GM21528 (cell line): Measurements from ENCODE around the gene LAYN.

ENCODE experiments used
- ATAC-seq: cut with Tn5 transposase; IDR thresholded peaks from one replicate; pipeline ENCODE4 v1.9.1; 2021; ENCODE audit warnings: mild to moderate bottlenecking, moderate library complexity; ENCODE audit not compliant: unreplicated experiment, low FRiP score

Gene LAYN

DNA sequence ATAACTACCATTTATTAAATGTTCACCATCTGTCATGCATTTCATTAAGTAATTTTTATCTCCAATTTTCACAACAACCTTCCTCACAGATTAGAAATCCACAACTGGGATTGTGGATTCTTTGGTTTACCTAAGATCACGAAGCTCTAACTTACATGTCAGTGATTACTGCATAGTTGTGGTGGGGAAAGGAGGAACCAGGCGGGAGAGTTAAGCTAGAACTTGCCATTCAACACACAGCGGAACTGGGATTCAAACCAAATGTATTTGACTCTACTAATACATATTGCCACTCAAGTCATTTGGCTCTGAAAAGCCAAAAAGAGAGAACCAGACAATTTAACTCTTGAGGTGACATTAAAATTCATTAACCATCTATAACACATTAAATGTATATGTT lies 10.4 kb upstream of the LAYN start:
- ATAC-seq, result no peak

DNA sequence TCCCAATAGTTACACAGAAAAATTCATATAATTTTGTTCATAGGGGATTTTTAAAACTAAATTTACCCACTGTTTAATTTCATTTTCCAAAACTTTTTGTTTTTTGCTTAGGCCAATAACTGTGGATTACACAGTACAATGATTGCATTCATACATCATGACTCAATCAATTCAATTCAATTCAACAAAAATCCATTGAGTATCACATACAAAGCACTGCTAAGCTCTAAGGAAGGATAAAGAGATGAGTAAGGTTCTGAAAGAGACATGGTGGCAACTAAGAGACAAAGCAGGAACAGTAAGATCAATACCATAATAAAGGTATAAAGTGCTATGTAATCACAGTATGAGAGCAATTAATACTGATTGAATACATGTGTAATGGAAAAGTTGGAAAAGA lies 9.4 kb upstream of the LAYN start:
- ATAC-seq, result no peak

DNA sequence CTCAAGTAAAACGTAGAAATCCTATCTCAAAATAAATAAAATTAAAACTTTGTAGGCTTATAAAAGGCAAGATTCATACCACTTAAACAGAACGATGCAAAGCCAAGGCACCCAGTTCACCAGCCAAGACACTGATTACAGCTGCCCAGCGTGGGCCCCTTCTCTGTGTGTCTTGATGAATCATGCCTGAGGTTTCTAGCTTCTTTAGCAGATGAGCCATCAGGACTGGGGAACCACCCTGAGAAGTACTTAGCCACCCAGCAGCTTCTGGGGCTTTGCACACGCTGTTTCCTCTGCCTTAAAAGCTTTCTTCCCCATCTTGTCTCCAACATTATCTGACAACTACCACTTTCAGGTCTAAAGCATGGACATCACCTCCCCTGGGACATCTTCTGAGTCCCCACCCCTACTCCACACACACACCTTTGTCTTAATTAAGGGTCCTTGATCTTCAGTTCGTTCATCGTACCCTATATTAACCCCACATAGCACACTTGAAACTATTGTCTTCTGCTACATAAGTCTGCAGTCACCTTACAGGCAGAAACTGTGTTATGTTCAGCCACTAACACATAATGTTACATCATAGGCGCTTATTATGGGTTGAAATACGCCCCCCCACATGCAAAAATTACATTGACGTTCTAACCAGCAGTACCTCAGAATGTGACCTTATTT lies 8.7 kb upstream of the LAYN start:
- no peak for ATAC-seq

DNA sequence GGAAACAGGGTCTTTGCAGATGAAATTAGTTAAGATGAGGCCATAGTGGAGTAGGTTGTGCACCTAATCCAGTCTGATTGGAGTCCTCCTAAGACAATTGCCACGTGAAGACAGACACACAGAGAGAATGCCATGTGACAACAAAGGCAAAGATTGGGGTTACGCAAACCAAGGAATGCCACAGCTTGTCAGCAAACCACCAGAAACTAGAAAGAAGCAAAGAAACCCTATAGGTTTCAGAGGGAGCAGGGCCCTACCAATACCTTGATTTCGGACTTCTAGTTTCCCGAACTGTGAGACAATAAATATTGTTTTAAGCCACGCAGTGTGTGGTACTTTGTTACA lies 8.2 kb upstream of the LAYN start:
- ATAC-seq, result no peak

DNA sequence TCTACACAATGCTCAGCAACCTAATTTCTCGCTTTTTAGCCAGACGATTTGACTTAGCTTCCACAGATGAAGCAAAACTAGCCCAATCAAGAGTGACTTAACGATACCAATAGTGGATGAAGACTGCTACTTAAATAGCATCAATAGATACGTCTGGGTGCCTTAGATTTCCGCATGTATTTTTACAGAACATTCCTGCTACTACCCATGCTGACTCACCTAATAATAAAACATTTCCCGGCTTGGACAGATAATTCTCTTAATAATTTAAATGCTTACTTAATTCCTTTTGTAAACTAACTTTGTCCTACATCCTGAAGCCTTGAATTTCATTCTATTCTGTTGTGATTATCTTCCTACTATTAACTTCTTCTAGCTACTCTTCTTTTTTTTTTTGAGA lies 5.2 kb upstream of the LAYN start:
- ATAC-seq, result no peak

DNA sequence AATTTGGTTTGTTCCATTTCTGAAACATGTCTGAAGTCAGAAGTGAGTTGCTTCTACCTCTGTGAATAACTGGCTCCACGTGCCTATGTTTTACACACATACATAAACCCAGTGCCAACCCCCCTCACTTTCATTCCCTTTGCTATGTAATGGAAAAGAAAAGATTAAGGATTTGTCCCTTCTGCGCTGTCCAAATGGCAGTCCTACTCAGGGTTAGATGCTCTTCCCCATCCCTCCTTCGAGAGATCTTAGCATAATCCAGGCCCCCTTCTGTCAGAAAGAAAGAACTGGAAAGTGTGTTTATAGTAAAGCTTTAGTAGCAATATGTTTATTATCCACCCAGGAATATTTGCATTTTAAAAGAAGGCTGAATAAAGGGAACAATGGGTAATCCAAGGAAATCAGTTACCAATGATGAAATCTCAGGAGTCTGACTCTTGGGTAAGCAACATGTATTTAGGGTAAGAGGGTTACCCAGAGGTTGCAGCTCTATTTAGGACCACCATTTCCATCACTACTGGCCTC lies 3.1 kb upstream of the LAYN start:
- no peak for ATAC-seq

DNA sequence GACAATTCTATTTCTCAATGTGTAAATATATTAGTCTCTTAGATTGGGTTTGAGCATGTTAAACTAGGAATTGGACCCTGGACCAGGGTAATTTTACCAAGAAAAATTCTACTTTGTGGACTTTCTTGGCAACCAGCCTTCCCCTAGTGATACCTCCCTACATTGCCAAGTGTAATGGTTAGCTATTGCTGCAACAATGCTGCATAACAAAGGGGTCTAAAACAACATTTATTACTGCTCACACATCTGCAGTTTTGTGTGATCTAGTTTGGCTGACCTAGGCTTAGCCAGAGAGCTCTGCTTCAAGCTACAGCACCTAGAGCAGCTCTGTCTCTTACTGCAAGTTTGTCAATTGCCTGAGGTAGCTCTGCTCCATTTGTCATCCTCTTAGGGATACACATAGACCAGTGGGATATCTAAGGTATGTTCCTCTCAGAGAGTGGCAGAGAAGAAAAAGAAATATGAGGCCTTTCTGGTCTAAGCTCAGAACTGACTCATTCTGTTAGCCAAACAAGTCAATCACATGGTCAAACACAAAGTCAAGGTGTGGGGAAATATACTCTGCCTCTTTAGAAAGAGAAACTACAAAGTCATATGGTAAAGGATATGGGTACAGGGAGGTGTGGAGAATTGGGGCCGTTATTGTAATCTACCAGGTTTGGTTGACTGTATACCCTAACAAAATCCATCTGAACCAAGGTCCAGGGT lies 2.0 kb upstream of the LAYN start:
- ATAC-seq, result no peak

DNA sequence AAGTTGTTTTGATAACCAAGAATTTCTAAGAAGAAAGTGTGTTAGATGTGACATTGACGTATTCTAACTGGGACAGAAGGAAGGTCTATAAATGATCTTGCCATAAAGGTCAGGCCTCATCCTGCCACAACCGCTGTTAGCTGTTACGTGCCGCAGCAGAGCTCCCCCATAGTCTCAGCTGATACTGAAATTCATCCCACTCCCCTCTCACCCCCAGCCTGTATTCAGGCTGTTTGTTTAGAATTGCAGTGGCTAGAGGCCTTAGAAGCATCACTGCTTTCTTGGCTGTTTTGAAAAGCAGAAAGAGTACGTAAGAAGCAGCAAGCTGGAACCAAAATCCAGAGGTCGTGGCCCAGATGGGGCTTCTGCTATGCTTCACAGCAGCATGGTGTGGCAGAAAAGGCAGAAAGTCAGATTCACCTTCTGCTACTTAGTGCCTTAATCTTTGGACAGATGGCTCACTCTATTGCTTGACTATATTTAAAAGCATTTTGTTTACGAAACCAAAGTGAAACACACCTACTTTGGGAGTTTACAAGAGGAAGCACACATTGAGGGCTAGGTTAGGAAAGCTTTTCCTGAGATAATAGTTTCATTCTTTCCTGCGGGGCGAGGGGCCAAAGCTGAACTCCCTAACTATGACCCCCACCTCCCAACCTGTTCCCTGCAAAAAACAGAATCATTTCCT lies 950 bp upstream of the LAYN start:
- no peak for ATAC-seq

DNA sequence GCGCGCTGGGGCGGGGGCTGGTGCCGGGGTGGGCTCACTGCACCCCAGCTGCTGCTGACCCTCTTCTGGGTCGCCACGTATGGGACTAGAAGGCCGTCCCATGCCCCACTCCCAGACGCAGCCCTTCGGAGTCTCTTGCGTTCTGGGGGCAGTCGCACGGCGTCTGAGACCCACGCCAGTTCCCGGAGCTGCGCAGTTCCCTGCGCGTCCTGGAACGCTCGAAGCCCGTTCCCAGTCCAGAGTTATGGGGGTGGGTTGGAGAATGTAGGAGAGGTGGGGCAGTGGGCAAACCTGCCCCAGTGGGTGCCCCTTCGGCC lies 375 bp downstream of the LAYN start:
- no peak for ATAC-seq

DNA sequence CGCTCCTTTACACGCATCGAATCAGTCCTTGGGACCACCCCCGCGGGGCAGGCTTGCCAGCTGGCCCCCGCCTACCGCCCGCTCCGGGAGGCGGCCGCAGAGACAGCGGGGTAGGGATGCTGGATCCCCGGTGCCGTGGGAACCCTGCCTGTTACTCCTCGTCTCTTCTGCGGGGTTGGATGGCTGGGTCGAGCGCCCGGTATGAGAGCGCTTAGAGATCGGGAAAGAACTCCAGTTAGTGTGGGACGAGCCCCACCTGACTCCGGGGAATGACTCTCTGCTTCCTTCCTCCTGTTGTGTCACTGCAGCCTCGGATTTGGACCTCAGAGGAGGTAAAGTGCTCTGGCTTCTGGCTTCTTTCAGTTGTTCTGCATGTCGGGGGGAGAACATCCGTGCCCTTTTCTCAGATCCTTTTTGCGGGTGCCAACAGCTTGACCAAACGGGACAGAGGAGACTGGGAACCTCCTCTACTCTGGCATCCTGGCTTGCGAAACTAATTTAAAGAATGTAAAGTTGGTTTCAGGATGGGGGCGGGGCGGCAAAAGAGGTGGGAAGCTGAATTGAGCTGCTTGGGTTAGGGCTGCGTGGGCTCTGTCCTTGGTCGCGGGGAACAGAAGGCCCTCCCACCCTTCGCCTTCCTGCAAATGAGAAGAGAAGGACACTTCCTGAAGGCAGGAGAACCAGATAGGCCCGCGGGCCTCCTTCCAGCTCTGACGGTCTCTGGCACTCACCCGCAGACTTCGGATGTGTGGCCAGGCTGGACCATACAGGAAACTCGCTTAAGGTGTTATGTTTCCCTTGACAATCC lies 938 bp downstream of the LAYN start:
- no peak for ATAC-seq

DNA sequence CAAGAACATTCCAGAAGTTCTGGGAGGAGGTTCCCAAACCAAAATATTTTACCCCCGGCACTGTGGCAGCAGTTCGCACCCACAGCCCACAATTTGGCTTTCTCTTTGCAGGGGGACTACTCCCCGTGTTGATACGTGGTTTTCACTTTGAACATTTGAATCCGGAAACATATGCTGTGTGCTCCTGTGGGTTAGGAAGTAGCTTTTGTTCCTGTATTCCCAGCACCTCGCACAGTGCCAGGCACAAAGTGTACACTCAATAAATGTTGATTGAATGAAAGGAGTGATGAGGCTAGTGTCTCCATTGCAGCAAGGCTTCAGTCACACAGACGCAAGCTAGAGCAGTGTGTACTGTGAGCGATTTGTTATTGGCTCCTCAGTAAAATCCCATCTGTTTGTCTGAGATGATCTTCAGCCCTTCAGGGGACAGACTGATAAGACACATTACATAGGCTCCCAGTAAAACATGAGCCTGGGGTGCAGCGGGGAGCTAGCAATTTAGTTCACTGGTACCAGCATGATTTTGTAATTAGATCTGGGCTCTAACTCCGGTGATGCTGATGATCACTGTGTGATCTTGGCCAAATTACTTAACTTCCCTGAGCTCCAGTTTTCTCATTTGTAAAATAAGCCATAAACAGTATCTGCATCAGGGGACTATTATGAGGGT lies 2.2 kb downstream of the LAYN start:
- no peak for ATAC-seq

DNA sequence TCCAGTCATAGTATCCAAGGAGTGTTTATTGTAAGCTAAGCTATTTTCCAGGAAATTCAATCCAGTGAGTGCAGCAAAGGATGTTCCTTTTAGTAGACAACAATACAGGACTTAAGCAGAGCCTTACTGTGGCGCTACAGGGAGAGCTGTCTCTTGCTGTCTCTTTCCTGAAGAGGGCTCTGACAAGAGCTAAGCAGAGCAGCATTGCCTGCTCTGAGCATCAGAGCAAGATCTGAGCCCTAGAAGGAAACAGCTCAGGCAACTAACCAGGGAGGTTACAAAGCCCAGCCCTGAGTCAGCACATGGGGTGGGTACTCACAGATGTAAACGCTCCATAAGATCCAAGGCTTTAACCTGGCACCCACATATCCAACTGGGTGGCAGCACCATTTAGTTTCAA lies 8.0 kb downstream of the LAYN start:
- no peak for ATAC-seq

DNA sequence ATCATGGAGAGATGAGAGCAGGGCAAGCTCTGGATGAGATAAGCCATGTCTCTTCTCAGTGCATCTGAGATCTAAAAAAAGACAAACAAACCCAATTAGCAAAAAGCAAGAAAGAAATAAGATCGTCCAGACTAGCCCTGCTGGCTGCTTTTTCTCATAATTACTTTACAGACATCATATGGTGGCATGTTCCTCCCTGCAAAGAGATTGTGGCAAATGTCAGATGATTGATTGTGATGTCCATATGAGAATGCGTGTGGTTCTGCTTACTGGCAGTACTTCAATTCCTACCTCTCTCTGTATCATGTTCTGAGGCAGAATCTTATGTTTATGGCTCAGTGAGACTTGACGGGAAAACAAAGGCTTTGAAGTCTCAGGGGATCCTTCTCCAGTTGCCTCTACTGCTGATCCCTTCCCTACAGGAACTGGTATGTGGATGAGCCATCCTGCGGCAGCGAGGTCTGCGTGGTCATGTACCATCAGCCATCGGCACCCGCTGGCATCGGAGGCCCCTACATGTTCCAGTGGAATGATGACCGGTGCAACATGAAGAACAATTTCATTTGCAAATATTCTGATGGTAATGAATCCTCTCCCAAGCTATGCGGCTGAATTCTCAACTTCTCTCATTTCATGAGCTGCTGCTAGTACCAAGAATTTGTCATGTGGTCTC lies 8.8 kb downstream of the LAYN start:
- no peak for ATAC-seq

DNA sequence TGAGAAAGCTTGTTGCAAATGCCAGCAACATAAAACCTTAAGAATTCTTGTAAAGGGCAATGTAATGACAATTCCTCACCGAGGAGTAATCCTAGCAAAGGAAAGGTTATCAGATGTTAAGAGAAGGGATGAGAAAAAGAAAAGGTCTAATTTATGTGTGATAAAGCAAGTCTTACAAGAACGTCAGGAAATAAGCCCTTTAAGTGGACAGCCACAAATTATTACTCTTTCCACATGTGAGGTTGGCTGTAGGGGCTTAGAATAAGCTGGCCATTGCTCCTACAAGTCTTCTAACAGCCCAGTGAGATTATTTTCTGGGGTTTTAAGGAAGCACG lies 9.3 kb downstream of the LAYN start:
- no peak for ATAC-seq

DNA sequence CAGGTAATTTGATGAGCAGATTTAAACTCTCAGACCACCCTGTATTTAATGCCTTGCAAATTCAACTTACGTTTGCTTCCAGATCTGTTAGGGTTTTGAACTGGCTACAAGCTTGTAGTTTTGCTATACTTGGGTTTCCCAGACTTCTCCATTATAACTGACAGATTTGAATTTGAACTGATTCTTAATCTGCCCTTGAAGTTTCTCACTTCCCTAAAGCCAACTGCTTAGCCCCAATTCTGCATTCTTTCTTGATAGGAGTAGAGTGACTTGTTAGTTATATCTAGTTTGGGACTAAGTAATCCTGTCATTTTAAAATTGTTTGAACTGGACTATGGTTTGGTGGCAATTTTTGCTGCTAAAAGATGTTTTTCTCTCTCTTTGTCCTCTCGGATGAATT lies 9.7 kb downstream of the LAYN start:
- no peak for ATAC-seq

DNA sequence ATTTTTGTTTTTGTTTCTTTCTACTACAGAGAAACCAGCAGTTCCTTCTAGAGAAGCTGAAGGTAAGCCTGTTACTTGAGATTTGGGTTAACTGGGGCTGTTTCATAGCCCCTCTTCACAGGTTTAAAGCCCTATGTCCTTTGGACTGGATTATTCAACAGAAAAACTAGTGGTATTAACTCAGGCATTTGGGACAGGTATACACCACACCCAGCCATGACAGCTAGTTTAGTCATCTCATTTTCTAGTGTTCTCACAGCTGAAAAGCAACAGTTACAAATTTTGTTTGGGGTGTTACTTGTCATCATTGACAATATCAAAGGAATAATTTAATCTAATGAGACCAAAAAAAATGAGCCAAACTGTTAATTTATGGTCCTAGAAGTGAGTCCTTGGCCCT lies 14.0 kb downstream of the LAYN start:
- no peak for ATAC-seq

DNA sequence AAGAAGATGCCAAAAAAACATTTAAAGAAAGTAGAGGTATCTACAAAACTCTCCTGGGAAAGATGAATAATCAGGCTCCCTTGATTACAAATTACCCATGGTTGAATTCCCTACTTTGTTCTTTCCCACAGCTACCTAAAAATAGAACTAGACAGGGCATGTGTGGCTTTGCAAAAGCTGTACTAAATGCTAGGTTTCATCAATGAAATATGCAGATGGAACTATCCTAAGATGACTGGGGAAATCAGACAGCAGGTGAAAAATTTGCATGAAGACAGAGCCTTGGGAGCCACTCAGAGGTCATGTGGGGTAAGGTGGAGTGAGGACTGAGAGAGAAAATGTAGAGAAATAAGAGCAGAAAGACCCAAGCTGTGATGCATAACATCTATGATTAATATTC lies 14.7 kb downstream of the LAYN start:
- ATAC-seq, result no peak

DNA sequence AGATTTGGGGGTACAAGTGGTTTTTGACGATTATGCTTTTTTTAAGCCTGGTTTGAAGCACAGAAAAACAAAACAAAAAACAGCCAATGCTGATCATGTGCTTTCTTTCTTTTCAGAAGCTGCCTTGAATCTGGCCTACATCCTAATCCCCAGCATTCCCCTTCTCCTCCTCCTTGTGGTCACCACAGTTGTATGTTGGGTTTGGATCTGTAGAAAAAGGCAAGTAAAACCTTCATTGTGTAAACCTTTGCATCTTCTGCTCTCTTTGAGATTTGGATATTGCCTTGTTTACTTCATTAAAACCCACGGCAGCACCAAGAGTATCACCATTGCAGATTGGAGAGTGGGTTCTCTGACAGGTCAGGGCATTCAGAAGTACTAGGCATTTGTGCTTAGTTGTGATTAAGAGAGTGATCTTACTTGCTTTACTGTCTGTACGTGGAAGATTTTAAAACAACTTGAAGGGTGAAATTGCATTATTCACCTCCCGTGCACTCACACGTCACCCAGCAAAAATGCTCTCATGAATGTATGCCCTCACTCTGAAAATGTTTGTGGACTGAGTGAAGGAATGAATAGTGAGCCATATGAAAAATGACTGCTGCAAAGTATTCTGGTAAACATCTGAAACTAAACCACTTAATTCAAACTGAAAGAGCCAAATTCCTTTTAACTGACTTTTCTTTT lies 17.0 kb downstream of the LAYN start:
- no peak for ATAC-seq

DNA sequence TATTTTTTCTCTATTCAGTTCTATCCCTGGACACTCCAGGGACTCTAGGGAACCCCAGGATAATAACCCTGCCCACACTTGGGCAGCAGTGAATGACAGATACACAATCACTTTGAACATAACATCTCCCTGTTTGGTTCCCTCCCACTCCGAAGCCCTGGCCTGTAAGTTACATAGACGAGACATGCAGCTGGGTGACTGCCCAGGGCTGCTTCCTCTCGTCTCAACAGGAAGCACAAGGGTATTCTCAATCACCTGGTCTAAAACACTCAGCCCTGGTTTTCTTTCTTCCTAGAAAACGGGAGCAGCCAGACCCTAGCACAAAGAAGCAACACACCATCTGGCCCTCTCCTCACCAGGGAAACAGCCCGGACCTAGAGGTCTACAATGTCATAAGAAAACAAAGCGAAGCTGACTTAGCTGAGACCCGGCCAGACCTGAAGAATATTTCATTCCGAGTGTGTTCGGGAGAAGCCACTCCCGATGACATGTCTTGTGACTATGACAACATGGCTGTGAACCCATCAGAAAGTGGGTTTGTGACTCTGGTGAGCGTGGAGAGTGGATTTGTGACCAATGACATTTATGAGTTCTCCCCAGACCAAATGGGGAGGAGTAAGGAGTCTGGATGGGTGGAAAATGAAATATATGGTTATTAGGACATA lies 19.4 kb downstream of the LAYN start:
- no peak for ATAC-seq
